ENCODE measurements around the gene WDR74. TPM values are rescaled to one million over a fixed set of nuclear protein-coding genes. Genes with fewer than 3 reads are reported as not detected.

WDR74 gene
- total and polyA plus RNA-seq, 2 of the 13 experiments (the other 11 are each of a cell fraction or from before 2014, with no cell fraction given): 77.0 to 83.3 TPM

DNA sequence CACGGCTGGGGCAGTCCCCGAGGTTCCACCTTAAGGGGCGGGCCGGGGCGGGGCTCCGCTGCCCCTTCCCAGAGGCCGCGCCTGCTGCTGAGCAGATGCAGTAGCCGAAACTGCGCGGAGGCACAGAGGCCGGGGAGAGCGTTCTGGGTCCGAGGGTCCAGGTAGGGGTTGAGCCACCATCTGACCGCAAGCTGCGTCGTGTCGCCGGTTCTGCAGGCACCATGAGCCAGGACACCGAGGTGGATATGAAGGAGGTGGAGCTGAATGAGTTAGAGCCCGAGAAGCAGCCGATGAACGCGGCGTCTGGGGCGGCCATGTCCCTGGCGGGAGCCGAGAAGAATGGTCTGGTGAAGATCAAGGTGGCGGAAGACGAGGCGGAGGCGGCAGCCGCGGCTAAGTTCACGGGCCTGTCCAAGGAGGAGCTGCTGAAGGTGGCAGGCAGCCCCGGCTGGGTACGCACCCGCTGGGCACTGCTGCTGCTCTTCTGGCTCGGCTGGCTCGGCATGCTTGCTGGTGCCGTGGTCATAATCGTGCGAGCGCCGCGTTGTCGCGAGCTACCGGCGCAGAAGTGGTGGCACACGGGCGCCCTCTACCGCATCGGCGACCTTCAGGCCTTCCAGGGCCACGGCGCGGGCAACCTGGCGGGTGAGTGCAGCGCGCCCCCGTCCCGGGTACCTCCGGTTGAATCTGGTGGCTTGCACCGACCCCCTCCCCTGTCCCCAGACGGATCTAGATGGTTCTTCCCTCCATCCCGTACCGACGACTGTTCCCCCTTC, 41.6 kb upstream of the WDR74 start, which contains the start of gene SLC3A2:
SLC3A2 (plus strand) TSS at position 94 of the 776 bp plus-strand sequence; CDS start at position 222, 128 bp downstream.
- Histone ChIP-seq H3K4me2 (ENCODE audit: low read depth, low read length) (peak within 1 kb of the TSS; percentile 81), H3K4me3 (replicated peaks in 1 of 3; ENCODE audit: insufficient read depth in 1 of 3, low read depth in 2 of 3, low read length in 3 of 3) (peak within 1 kb of the TSS; percentile 92 to 99 (median 94)), H2AFZ (ENCODE audit: low read length) (no peak within 1 kb of the TSS), H4K20me1 (ENCODE audit: insufficient read depth, low read length) (peaks cover 19% of the 10 kb centered on the region; the same call in 1 of the 2 replicates), H3K9ac (ENCODE audit: insufficient read depth, low read depth, low read length) (peak within 1 kb of the TSS; percentile 92), H3K79me2 (ENCODE audit: insufficient read depth, low read length) (peaks cover 63% of the 10 kb centered on the region), H3K4me1 (ENCODE audit: insufficient read depth, low read length) (peaks cover 56% of the 10 kb centered on the region), H3K36me3 (replicated peaks in 1 of 2; ENCODE audit: control insufficient read depth in 1 of 2, insufficient read depth in 2 of 2, low read length in 2 of 2) (peaks cover 20 to 64% of the 10 kb centered on the region in 2 experiments), H3K9me3 (ENCODE audit: low read length) (no peaks in the 10 kb centered on the region), H3K27me3 (ENCODE audit: control insufficient read depth in 1 of 2, insufficient read depth in 2 of 2, low read length in 2 of 2) (no peaks in the 10 kb centered on the region; a peak in 1 of 5 replicates), H3K27ac (ENCODE audit: extremely low read length, insufficient read depth, low read length) (peak within 1 kb of the TSS; percentile 93)
- ChIA-PET CTCF (ENCODE audit: low intra/inter-chr PET ratio, low total read pairs) (no interaction called here), POLR2A (interaction anchor here (0.6 to 5.8 kb wide), 23 partner anchors 9 to 886 kb away, joined by 3 to 90 read pairs (median 6); partner anchors contain the start of genes AHNAK, HNRNPUL2, LBHD1 and MTA2)
- intact Hi-C loops (cut with micrococcal nuclease; ENCODE audit: unreplicated experiment) (loop anchor here (1.0 to 2.0 kb wide), 2 partner anchors 25 to 94 kb away; partner anchors contain the start of gene TMEM179B), in situ Hi-C loops (cut with HindIII; ENCODE audit: extremely low pct_ligation_motif_present, low pct_unique_long_range_greater_than_20kb) (no loop called here)
- BruUV-seq (replicated peaks): TSS peak; percentile 90
- 1% methylated on average over 22 of the region's 69 CpGs for WGBS (ENCODE audit: low lambda C conversion rate)
- peak; percentile 56 for FAIRE-seq
- peak; percentile 74 for DNase-seq (ENCODE audit: low spot score)
- ATAC-seq: peak; percentile 91
- TF ChIP-seq ASH2L (IDR thresholded peaks at IDR 0.05; ENCODE audit: insufficient read length, low read depth, low read length) (no peak), RFXANK (CRISPR knock-in tag; IDR thresholded peaks at IDR 0.05) (0 out of 2 replicates have a peak, but pooled peaks have one; percentile 11), MXD4 (CRISPR knock-in tag; IDR thresholded peaks at IDR 0.05) (peak; percentile 95), ZNF33B (CRISPR knock-in tag; IDR thresholded peaks at IDR 0.05) (0 out of 2 replicates have a peak, but pooled peaks have one; percentile 68)
- TF ChIP-seq, protein P1, sequence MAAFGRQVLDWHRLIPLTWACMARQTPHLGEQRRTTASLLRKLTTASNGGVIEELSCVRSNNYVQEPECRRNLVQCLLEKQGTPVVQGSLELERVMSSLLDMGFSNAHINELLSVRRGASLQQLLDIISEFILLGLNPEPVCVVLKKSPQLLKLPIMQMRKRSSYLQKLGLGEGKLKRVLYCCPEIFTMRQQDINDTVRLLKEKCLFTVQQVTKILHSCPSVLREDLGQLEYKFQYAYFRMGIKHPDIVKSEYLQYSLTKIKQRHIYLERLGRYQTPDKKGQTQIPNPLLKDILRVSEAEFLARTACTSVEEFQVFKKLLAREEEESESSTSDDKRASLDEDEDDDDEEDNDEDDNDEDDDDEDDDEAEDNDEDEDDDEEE (CRISPR knock-in tag; IDR thresholded peaks at IDR 0.05): peak; percentile 77; the same call in 1 of the 2 replicates
- TF ChIP-seq, protein P2, sequence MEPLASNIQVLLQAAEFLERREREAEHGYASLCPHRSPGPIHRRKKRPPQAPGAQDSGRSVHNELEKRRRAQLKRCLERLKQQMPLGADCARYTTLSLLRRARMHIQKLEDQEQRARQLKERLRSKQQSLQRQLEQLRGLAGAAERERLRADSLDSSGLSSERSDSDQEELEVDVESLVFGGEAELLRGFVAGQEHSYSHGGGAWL (CRISPR knock-in tag; IDR thresholded peaks at IDR 0.05): peak; percentile 71
- TF ChIP-seq, protein P3, sequence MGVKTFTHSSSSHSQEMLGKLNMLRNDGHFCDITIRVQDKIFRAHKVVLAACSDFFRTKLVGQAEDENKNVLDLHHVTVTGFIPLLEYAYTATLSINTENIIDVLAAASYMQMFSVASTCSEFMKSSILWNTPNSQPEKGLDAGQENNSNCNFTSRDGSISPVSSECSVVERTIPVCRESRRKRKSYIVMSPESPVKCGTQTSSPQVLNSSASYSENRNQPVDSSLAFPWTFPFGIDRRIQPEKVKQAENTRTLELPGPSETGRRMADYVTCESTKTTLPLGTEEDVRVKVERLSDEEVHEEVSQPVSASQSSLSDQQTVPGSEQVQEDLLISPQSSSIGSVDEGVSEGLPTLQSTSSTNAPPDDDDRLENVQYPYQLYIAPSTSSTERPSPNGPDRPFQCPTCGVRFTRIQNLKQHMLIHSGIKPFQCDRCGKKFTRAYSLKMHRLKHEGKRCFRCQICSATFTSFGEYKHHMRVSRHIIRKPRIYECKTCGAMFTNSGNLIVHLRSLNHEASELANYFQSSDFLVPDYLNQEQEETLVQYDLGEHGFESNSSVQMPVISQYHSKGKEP (CRISPR knock-in tag; IDR thresholded peaks at IDR 0.05): no peak
- TF ChIP-seq, protein P4, sequence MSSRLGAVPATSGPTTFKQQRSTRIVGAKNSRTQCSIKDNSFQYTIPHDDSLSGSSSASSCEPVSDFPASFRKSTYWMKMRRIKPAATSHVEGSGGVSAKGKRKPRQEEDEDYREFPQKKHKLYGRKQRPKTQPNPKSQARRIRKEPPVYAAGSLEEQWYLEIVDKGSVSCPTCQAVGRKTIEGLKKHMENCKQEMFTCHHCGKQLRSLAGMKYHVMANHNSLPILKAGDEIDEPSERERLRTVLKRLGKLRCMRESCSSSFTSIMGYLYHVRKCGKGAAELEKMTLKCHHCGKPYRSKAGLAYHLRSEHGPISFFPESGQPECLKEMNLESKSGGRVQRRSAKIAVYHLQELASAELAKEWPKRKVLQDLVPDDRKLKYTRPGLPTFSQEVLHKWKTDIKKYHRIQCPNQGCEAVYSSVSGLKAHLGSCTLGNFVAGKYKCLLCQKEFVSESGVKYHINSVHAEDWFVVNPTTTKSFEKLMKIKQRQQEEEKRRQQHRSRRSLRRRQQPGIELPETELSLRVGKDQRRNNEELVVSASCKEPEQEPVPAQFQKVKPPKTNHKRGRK (CRISPR knock-in tag; IDR thresholded peaks at IDR 0.05): no peak
- TF ChIP-seq, protein P5, sequence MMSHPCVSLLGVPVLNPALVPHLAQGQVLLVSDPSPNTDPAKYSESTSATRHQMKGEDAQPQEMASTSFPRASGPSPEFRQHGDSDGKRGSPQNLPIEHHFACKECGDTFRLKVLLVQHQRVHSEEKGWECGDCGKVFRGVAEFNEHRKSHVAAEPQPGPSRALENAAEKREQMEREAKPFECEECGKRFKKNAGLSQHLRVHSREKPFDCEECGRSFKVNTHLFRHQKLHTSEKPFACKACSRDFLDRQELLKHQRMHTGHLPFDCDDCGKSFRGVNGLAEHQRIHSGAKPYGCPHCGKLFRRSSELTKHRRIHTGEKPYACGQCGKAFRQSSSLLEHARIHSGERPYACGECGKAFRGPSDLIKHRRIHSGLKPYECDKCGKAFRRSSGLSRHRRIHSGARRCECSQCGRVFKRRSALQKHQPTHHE (CRISPR knock-in tag; IDR thresholded peaks at IDR 0.05; ENCODE audit: borderline replicate concordance): peak; percentile 50; the same call in 1 of the 2 replicates
- TF ChIP-seq, protein P6, sequence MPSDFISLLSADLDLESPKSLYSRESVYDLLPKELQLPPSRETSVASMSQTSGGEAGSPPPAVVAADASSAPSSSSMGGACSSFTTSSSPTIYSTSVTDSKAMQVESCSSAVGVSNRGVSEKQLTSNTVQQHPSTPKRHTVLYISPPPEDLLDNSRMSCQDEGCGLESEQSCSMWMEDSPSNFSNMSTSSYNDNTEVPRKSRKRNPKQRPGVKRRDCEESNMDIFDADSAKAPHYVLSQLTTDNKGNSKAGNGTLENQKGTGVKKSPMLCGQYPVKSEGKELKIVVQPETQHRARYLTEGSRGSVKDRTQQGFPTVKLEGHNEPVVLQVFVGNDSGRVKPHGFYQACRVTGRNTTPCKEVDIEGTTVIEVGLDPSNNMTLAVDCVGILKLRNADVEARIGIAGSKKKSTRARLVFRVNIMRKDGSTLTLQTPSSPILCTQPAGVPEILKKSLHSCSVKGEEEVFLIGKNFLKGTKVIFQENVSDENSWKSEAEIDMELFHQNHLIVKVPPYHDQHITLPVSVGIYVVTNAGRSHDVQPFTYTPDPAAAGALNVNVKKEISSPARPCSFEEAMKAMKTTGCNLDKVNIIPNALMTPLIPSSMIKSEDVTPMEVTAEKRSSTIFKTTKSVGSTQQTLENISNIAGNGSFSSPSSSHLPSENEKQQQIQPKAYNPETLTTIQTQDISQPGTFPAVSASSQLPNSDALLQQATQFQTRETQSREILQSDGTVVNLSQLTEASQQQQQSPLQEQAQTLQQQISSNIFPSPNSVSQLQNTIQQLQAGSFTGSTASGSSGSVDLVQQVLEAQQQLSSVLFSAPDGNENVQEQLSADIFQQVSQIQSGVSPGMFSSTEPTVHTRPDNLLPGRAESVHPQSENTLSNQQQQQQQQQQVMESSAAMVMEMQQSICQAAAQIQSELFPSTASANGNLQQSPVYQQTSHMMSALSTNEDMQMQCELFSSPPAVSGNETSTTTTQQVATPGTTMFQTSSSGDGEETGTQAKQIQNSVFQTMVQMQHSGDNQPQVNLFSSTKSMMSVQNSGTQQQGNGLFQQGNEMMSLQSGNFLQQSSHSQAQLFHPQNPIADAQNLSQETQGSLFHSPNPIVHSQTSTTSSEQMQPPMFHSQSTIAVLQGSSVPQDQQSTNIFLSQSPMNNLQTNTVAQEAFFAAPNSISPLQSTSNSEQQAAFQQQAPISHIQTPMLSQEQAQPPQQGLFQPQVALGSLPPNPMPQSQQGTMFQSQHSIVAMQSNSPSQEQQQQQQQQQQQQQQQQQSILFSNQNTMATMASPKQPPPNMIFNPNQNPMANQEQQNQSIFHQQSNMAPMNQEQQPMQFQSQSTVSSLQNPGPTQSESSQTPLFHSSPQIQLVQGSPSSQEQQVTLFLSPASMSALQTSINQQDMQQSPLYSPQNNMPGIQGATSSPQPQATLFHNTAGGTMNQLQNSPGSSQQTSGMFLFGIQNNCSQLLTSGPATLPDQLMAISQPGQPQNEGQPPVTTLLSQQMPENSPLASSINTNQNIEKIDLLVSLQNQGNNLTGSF (CRISPR knock-in tag; IDR thresholded peaks at IDR 0.05): peak; percentile 15; the same call in 1 of the 2 replicates

Measured in HepG2 (cell line).